Keratinocyte (primary cell): ENCODE results near the gene GHITM.

ENCODE experiments used
- CTCF ChIP-seq, 3 experiments: IDR thresholded peaks in 1 of 3; conservative IDR thresholded peaks in 1 of 3; optimal IDR thresholded peaks in 1 of 3; 2 replicates in 2 of 3; 3 replicates in 1 of 3; pipeline versions ENCODE3 to v1.5.1; 2011; ENCODE audit warnings: low read length in 3 of 3, mild to moderate bottlenecking in 3 of 3, moderate library complexity in 2 of 3, control low read depth in 1 of 3, inconsistent platforms in 1 of 3; ENCODE audit not compliant: insufficient read depth in 2 of 3; ENCODE audit errors: extremely low read depth in 1 of 3
- EZH2 ChIP-seq: IDR thresholded peaks from one replicate; pipeline ENCODE4 v1.6.1; 2012; ENCODE audit warnings: inconsistent platforms, mild to moderate bottlenecking, low read length, moderate library complexity

GRCh38 chr10:84179059-84179710 lies 39.9 kb downstream of the GHITM start:
- TF ChIP-seq CTCF (optimal IDR thresholded peaks at IDR 0.05 in 1 of 3, IDR thresholded peaks at IDR 0.05 in 1 of 3, conservative IDR thresholded peaks at IDR 0.05 in 1 of 3; ENCODE audit: extremely low read depth in 1 of 3, insufficient read depth in 2 of 3, low read length in 3 of 3) (no peak), EZH2 (no peak)
